Erythroblast (primary cell): ENCODE data around the gene FNDC5.

Experiments used
- GATA1 ChIP-seq: IDR thresholded peaks from 2 replicates; pipeline ENCODE4 v1.6.1; 2011; ENCODE audit warnings: low read depth, mild to moderate bottlenecking, control low read depth, low read length, moderate library complexity
- POLR2A ChIP-seq: IDR thresholded peaks from 2 replicates; pipeline ENCODE4 v1.6.1; 2011; ENCODE audit warnings: mild to moderate bottlenecking, low read length

GRCh38 chr1:32906654-32907053, 35.9 kb upstream of the FNDC5 start:
- no peak for TF ChIP-seq POLR2A
- TF ChIP-seq GATA1, result no peak
